GM23338 (cell line): ENCODE measurements around the gene IMMP2L.

Experiments used
- CREB1 ChIP-seq: fragments of 250-450 bp; sonication (Bioruptor Pico); IDR thresholded peaks from 2 replicates; pipeline ENCODE4 v1.5.0; 2020; ENCODE audit warnings: low read depth, mild to moderate bottlenecking, moderate library complexity
- CTCF ChIP-seq, 2 experiments: fragments of 200-600 bp in 1 of 2; sonication (generic) in 1 of 2; conservative IDR thresholded peaks; 2 replicates each; pipeline versions ENCODE4 v1.5.1 to v1.6.1; 2016 to 2017; ENCODE audit warnings: antibody characterized with exemption in 2 of 2, low read depth in 2 of 2, mild to moderate bottlenecking in 2 of 2, moderate library complexity in 1 of 2
- EZH2 ChIP-seq: fragments of 200-600 bp; sonication (generic); IDR thresholded peaks from one replicate; pipeline ENCODE4 v1.8.0; 2017; ENCODE audit warnings: antibody characterized with exemption, mild to moderate bottlenecking, low read depth; ENCODE audit not compliant: unreplicated experiment
- EZH2phosphoT487 ChIP-seq: fragments of 200-600 bp; sonication (generic); IDR thresholded peaks from one replicate; pipeline ENCODE4 v1.8.1; 2018; ENCODE audit warnings: antibody characterized with exemption; ENCODE audit not compliant: unreplicated experiment
- POLR2AphosphoS5 ChIP-seq: IDR thresholded peaks from 2 replicates; pipeline ENCODE4 v1.6.1; 2016; ENCODE audit warnings: antibody characterized with exemption, low read depth
- REST ChIP-seq: IDR thresholded peaks from one replicate; pipeline ENCODE4 v1.6.1; 2018; ENCODE audit warnings: antibody characterized with exemption; ENCODE audit not compliant: unreplicated experiment
- ZNF331 ChIP-seq: fragments of 250-450 bp; sonication (Bioruptor Pico); IDR thresholded peaks from 2 replicates; pipeline ENCODE4 v1.5.0; 2020; ENCODE audit warnings: low read depth, mild to moderate bottlenecking, moderate library complexity

GRCh38 chr7:111516612-111517011, 45.7 kb downstream of the IMMP2L start:
- TF ChIP-seq REST = no peak
- TF ChIP-seq CTCF (conservative IDR thresholded peaks at IDR 0.05; ENCODE audit: low read depth in 2 of 2) = no peak
- TF ChIP-seq POLR2AphosphoS5 = no peak
- TF ChIP-seq ZNF331 = no peak
- no peak for TF ChIP-seq EZH2phosphoT487
- no peak for TF ChIP-seq EZH2
- no peak for TF ChIP-seq CREB1 (CRISPR knock-in tag)
